ENCODE results near the gene ZNF142. TPM values are rescaled to one million over a fixed set of nuclear protein-coding genes. Genes with fewer than 3 reads are reported as not detected.

Gene ZNF142
- polyA plus RNA-seq, 1 donor: 12.7 TPM

DNA sequence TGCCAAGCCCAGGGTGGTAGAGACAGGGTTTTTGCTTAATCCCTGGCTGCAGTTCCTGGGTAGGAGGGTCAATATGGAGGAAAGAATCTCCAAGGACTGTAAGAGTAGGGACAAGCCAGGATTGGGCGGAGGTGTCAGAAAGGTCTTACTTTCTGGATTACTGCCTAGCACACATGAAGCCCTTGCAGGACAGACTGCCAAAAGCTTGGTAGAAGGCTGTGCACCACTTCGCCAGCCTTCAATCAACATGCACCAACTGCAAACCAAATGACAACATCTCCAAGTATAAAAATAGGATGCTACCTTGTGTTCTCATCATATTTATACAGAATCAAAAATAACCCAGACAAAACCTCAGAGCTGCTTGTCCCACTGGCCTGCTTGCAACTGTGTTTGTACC is 3.7 kb downstream of the ZNF142 start:
- DNase-seq (ENCODE audit: low read depth): no peak

DNA sequence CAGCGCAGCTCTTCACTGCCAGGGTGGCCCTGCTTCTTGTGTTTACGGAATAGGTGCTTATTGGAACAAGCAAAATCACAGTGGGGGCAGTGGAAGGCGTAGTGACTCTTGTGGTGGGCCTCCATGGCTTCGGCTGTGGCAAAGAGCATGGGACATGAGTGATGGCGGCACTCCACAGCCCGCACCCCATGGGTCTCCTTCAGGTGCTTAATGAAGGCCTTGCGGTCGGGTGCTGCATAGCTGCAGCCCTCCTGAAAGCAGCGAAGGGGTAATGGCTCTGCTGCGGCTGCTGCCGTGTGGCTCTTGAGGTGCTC is 10.7 kb downstream of the ZNF142 start:
- no peak for DNase-seq (ENCODE audit: low read depth)

DNA sequence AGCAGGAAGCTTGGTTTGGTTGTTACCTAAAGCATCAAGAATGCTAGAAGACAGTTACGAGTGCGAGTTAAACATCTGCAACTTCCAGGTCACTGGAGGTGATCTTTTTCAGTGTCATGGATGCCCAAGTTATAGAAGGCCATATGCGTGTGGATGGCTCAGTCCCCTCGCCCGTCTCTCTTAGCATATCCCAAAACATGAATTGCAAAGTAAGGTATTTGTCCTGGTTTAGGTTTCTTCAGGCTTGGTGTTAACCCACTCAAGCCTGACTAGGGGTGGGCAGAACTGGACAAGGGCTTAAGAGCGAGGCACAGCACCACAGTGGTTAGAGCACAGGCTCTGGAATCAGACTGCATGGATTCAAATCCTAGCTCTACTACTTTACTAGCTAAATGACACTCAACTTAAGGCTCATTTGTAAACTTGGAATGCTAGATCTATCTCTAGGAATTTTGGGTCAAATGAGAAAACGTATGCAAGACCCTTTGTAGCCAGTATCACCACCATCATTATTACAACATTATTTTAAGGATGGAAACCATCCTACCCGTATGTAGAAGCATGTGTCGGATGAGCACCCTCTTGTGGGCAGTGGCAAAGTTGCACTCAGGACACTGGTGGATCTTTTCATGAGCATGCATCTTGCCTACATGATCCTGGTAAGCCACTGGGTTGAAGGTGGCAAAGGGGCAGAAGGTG is 11.2 kb downstream of the ZNF142 start:
- peak; percentile 11 for DNase-seq (ENCODE audit: low read depth)

DNA sequence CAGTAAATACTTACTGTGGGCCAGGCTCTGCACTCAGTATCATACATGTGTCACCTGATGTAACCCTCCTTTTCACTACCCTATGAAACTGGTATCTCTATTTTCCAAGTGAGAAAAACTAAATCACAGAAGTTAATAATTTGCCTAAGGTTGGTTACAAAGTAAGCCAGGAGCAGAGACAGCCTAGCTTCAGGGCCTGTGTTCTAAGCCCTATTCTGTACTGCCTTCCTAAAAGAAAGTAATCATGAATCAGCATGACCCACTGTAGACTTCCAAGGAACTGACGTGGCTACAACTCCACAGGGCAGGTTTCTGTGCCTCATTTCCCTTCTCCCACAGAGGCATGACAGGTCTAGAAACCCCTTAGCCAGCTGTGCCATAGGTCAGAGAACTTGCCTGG is 14.3 kb downstream of the ZNF142 start:
- DNase-seq (ENCODE audit: low read depth): no peak

DNA sequence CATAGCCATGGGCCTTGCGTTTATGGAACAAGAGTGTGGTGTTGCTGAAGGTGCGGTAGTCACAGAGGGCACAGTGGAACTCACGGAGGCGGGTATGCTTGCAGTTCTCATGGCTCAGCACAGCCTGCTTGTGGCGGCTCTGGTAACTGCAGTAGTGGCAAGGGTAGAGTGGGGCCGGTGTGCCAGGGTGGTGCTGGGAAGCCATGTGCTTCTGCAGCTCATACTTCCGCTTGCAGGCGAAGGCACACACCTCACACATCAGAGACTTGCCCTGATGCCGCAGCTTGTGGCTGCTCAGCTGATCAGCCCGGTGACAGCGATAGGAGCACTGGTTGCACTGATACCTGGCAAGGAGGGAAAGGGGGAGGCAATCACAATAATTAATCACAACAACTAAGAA is 14.7 kb downstream of the ZNF142 start:
- no peak for DNase-seq (ENCODE audit: low read depth)

DNA sequence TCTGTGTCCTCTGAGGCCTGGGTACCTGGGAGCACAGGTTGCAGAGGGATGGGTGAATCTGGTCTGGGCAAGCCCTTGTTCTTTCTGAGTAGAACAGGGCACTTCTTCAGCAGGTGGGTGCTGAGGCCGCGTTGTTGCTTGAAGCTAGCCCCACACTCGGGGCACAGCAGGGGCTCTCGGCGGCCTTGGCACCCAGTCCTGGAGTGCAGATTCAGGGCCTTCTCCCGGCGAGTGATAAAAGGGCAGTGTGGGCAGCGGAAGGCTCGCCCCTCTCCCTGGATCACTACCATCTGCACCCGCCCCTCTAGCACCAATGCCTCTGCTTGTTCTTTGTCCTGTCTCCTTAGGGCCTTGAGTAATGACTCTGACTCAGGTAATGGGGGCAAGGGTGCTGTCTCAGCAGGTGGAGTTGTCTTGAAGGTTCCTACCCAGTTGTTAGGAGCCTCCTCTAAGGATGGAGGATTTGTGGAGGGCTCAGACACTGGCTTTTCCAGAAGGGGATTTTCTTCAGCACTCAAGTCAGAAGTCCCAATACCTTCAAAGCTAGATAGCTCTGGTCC is 15.6 kb downstream of the ZNF142 start:
- DNase-seq (ENCODE audit: low read depth): no peak

DNA sequence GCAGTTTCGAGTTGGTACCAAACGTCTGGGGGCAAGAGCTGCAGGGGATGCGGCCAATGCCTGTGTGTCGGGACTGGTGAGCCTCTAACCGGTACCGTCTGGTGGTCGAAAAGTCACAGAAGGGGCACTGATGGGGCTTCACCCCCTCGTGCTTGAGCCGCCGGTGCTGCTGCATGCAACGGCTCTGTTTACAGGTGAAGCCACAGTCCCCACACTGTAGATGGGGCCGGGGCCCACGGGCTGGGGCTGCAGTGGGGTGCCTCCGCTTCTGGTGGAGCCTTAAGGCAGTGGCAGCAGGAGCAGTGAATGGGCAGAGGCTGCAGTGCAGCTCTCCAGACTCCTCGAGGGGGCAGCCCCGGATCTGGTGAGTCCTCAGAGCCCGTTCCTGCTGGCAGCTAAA is 16.6 kb downstream of the ZNF142 start:
- no peak for DNase-seq (ENCODE audit: low read depth)

DNA sequence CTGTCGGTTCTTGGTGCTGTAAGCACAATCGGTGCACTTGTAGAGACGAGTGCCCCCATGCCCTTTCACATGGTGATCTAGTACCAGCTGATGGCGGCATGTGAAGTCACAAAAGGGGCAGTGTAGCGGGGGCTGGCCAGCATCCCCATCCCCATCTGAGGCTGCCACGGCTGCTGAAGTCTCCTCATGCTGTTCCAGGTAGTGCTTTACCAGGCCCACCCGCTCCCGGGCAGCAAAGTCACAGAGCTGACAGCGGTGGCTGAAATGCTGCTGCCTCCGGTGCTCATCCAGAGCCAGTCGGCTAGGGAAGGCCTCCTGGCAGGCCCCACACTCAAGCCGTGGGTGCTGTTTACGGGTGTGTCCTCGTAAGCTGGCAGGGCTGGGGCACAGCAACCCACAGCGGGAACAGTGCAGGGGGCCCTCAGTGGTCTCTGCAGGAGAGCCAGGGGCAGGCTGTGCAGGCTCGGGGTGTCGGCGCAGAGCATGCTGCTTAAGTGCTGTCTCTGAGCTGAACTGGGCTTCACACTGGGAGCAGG is 17.2 kb downstream of the ZNF142 start:
- no peak for DNase-seq (ENCODE audit: low read depth)

DNA sequence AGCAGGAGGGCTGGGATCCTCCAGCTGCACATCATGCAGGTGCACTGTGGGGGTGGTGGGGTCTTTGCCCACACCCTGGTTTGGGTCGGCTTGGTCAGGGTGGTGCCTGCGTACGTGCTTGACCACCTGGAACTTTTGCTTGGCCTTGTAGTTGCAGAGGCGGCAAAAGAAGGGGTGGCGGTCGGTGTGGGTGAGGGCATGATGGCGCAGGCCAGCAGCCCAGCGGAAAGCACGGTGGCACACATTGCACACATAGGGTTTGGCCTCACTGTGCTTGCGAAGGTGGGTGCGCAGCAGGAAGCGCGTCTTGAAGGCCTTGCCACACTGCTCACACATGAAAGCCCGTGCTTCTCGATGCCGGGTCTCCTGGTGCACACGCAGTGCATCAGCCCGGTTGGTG is 21.1 kb downstream of the ZNF142 start:
- DNase-seq (ENCODE audit: low read depth): no peak

DNA sequence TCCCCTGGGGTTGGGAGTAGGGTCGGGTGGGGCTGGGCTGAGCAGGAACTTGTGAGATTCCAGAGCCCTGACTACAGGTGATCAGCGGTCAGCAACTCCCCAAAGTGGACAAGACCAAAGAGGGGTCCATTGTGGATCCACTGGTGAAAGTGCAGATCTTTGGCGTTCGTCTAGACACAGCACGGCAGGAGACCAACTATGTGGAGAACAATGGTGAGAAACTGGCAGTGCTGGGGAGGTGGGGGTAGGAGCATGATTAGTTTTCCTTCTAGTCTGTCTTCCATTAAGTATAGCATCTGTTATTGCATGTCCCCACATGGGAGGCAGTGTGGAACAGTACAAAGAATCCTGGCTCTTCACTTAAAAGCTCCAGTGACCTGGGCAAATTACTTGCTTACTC is 23.7 kb downstream of the ZNF142 start:
- no peak for DNase-seq (ENCODE audit: low read depth)

DNA sequence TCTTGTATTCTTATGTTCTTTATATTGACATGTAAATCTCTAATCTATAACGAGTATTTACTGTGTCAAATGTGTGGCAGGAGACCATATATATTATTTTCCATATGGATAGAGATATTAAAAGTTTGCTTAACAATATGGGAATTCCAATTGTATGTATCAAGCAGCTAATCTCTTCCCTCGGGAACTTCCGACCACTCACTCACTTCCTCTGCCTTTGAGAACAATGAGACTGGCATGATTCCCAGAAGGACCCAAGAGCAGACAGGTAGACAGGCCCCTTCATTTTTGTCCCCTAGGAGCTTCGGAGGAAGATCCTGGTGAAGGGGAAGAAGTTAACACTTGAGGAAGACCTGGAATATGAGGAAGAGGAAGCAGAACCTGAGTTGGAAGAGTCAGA is 27.6 kb downstream of the ZNF142 start:
- no peak for DNase-seq (ENCODE audit: low read depth)

DNA sequence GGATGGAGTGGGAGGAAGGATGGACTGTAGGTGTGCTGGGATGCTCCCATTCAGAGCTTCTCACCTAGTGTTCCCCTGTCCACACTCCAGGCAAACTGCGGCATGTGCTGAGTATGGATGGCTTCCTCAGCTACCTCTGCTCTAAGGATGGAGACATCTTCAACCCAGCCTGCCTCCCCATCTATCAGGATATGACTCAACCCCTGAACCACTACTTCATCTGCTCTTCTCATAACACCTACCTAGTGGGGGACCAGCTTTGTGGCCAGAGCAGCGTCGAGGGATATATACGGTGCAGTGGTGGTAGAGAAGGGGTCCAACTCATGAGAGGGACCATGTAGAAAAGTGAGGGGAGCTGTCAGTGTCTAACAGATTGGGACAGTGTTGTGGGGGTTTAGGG is 31.5 kb downstream of the ZNF142 start:
- DNase-seq (ENCODE audit: low read depth): no peak

DNA sequence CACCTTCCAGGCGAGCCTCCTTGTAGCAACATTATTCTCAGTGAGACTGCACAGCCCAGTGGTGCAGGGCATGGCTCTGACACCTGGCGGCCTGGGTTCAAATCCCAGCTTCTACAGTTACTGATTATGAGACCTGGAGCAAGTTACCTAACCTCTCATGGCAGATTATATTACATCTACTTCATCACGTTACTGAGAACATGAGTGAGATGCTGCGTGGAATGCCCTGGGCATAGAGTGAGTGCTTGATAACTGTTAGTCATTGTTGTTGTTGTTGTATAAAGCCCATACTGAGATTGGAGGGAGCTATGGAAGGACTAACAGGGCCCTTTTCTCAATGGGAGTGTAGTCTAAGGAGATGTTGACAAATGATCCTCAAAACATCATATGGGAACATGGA is 33.1 kb downstream of the ZNF142 start:
- no peak for DNase-seq (ENCODE audit: low read depth)

DNA sequence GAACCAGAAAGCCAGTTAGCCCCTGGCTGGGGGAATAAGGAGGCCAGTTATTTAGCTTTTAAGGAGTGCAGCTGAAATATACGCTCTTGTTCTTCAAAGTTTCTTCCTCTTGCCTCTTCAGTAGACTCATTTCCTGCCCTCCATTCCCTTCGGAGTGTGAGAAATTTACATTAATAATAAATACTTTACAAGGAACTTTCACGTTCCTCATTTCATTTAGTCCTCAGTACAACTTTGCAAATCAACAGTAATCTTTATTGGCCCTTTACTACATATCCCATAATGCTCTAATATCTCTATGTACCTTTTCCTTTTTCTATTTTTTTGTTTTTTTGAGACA is 36.1 kb downstream of the ZNF142 start:
- no peak for DNase-seq (ENCODE audit: low read depth)

DNA sequence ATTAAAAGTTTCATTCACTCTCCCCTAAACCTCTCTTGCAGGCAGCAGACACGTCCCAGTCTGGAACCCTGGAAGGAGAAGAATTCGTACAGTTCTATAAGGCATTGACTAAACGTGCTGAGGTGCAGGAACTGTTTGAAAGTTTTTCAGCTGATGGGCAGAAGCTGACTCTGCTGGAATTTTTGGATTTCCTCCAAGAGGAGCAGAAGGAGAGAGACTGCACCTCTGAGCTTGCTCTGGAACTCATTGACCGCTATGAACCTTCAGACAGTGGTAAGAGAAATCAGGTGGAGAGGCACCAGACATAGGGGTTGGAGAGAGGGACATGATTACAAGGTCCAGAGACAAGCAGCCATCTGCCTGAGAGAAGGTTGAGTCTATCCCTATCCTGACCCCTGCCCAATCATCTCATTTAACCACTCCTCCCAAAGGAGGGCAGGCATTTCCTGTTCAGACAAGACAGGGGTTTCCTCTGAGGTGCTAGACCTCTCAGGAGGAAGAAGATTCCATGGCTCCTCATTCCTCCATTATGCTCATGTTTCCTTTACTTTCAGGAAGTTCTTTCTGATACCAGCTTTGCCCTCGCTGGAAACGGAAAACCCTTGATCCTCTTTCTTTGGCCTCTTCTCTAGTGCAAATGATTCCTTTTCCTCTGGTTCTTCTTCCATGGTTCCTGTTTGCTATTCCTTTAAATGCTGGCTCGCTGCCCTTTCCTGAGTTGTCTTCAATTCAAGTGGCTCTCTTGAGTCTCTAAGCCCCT is 36.6 kb downstream of the ZNF142 start:
- DNase-seq (ENCODE audit: low read depth): no peak

DNA sequence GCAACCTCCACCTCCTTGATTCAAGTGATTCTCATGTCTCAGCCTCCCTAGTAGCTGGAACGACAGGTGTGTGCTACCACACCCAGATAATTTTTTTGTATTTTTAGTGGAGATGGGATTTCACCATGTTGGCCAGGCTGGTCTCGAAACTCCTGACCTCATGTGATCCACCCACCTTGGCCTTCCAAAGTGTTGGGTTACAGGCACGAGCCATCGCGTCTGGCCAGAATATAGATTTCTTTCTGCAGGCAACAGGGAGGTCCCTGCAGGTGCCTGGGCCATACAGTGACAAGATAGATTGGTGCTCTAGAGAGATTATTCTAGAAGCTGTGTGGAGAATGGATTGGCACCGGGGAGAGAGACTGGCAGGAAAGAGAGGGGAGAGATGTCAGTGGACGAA is 38.4 kb downstream of the ZNF142 start:
- DNase-seq (ENCODE audit: low read depth): no peak

DNA sequence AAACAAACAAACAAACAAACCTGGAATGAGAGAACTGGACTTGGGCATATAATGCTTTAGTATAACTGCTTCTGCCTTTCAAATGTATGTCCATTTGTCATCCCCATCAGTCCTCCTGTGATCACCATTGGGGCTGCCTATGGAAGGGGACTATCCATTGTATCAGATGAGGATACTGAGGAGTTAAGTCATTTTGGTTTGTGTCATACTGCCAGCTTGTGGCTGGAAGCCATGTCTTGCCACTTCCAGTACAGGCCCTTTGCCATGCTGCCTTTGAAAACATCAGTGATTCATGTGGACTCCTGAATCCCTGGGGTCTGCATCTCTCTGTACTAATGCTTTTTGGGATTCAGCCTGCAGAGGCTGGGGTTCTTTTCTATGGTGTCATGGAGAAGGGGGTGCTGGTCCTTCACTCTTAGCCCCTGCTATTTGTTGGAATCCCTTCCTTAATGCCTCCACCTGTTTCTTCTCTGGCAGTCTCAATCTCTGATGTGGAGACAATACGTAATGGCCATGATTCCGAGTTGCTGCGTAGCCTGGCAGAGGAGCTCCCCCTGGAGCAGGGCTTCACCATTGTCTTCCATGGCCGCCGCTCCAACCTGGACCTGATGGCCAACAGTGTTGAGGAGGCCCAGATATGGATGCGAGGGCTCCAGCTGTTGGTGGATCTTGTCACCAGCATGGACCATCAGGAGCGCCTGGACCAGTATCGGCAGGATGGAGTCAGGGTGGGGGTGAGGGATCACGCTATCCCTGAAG is 41.1 kb downstream of the ZNF142 start:
- DNase-seq (ENCODE audit: low read depth): no peak

DNA sequence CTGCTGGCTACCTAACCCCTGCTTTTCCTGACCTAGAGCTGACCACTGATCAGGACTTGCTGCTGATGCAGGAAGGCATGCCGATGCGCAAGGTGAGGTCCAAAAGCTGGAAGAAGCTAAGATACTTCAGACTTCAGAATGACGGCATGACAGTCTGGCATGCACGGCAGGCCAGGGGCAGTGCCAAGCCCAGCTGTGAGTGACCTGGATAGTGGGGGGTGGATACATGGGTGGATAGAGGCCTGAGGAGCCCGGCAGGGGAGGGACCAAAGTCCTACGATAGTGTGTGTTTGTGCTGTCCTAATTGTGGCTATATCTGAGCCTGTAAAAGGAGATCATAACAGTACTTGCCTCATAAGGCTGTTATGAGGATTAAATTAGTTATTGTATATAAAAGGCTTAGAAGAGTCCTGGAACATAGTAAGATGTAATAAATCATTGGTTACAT is 43.5 kb downstream of the ZNF142 start:
- no peak for DNase-seq (ENCODE audit: low read depth)

DNA sequence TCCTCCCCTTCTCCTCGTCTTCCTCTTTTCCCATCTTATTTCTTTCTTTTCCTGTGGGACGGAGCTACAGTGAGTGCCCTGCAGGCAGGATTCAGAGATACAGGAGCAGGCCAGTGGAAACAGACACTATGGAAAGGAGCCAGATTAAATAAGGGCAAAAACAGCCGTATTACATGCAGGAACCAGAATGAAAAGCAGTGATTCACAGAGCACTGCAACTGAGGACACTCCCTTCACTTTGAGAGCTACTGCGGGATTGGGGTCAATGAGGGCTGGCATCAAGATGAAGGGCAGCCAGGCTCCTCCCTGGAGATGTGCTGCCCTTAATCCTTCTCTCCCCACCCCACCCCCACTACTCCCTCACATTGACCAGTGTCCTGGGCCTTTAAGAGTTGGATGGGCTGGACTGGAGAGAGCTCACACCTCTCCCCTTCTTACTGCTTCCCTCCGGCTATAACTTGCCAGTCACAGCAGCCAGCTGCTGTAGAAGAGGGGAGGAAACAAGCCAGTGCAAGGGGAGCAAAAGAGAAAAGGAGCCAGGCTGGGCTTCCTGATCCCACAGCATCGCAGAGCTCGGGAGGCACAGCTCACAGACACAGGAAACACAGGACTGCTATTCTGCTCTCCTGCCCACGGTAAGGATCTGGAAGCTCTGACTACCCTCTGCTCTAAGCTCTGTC is 51.8 kb downstream of the ZNF142 start, which contains the start of gene PLCD4:
TSS of gene PLCD4 (plus strand) at position 464 of the 680 bp plus-strand sequence. CDS start 7,841 bp downstream, outside the sequence.
- no peak for DNase-seq (ENCODE audit: low read depth)

DNA sequence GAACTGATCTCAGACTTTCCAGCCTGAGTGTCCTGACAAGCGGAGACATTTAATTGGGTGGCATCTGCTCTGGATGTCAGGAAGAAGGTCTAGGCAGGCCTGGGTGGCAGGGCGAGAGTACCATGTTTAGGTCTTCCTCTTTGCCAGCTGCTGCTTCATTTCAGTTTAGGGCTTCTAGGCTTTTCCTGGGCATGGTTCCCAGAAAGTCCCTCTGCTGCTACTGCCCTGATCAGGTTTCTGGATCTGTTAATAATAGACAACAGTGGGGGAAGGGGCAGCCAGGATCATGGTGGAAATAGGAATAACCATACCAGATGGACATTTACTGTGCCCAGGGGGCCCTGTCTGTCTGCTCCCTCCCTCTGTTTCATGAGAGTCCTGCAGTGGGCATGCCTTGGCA is 54.0 kb downstream of the ZNF142 start:
- DNase-seq (ENCODE audit: low read depth): no peak
